ENCODE data around the gene SMARCE1.

SMARCE1 gene

DNA sequence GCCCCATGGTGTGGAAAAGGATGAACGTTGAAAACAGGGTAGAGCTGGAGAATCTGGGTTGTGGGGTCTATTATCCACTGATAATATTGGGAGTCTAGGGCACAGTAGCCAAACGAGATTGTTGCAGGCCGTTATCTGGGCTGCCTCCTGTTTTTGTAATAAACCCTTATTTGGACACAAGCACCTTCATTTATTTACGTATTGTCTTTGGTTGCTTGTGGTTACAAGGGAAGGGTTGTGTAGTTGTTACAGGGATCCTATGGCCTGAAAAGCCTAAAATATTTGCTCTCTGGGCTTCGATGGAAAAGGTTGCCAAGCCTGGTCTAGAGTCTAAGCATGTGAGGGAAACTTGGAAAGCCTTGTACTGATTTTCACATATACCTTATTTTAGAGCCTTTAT, 4.3 kb upstream of the SMARCE1 start:
- Histone ChIP-seq H3K79me2 (ENCODE audit: control insufficient read depth, low read length) (peaks cover 17% of the 10 kb centered on the region), H3K4me1 (ENCODE audit: control insufficient read depth, low read length) (peaks cover 9% of the 10 kb centered on the region), H3K36me3 (ENCODE audit: control insufficient read depth, low read length) (peaks cover 5% of the 10 kb centered on the region; the same call in 1 of the 2 replicates), H3K4me2 (ENCODE audit: low read length) (no peak overlapping the region), H3K9me2 (replicated peaks; ENCODE audit: control insufficient read depth, low read length) (no peaks in the 10 kb centered on the region), H3K27me3 (ENCODE audit: control insufficient read depth, low read length) (0 out of 2 replicates have a peak, but pooled peaks cover 3% of the 10 kb centered on the region), H3F3A (ENCODE audit: control insufficient read depth, insufficient read depth) (no peaks in the 10 kb centered on the region), H3K9me3 (ENCODE audit: control insufficient read depth, insufficient read depth, low read length) (no peaks in the 10 kb centered on the region), H3K4me3 (ENCODE audit: low read length) (no peak overlapping the region), H3K27ac (ENCODE audit: low read depth, low read length) (no peak overlapping the region), H4K20me1 (ENCODE audit: control insufficient read depth, insufficient read depth, low read depth, low read length) (0 out of 2 replicates have a peak, but pooled peaks cover under 1% of the 10 kb centered on the region)
- TF ChIP-seq, protein P1, sequence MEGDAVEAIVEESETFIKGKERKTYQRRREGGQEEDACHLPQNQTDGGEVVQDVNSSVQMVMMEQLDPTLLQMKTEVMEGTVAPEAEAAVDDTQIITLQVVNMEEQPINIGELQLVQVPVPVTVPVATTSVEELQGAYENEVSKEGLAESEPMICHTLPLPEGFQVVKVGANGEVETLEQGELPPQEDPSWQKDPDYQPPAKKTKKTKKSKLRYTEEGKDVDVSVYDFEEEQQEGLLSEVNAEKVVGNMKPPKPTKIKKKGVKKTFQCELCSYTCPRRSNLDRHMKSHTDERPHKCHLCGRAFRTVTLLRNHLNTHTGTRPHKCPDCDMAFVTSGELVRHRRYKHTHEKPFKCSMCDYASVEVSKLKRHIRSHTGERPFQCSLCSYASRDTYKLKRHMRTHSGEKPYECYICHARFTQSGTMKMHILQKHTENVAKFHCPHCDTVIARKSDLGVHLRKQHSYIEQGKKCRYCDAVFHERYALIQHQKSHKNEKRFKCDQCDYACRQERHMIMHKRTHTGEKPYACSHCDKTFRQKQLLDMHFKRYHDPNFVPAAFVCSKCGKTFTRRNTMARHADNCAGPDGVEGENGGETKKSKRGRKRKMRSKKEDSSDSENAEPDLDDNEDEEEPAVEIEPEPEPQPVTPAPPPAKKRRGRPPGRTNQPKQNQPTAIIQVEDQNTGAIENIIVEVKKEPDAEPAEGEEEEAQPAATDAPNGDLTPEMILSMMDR (IDR thresholded peaks at IDR 0.05; ENCODE audit: low read depth, low read length, poor library complexity, severe bottlenecking): no peak
- TF ChIP-seq EZH2phosphoT487 (IDR thresholded peaks at IDR 0.05; ENCODE audit: borderline replicate concordance, low read length): no peak

DNA sequence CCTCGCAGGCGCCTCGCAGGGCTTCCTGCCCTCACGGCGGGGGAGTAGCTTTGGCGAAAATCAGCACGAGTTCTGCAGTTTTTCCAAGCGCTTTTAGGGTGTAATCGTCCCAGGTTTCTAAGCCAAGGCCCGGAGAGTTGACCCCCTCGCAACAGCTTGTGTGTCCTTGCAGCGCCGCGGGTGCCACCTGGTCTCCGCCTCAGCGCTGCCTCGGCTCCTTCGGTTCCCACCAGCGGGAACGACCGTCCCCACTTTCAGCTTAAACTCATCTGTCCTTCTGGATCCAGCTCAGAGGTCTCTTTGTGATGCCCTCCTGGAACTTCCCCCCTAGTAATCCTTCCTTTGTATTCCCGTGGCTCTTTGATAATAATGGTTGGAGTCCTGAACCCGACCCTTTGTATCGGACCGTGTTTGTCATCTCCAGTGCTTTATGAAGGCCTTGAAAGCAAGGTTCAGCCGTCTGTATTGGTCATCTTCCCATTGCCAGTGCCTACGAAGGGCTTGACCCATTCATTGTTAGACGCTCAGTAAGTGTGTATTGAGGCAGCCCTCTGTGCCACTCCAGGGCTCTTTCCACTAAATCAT, 858 bp upstream of the SMARCE1 start:
- Histone ChIP-seq H3K4me3 (ENCODE audit: low read length) (peak overlapping the region; percentile 93), H3K36me3 (ENCODE audit: control insufficient read depth, low read length) (peaks cover 37% of the 10 kb centered on the region), H3K9me3 (ENCODE audit: control insufficient read depth, insufficient read depth, low read length) (no peaks in the 10 kb centered on the region), H3K4me2 (ENCODE audit: low read length) (peak overlapping the region; percentile 86), H3F3A (ENCODE audit: control insufficient read depth, insufficient read depth) (no peaks in the 10 kb centered on the region; the same call in 1 of the 2 replicates), H3K4me1 (ENCODE audit: control insufficient read depth, low read length) (peaks cover 30% of the 10 kb centered on the region), H3K79me2 (ENCODE audit: control insufficient read depth, low read length) (peaks cover 51% of the 10 kb centered on the region), H3K27ac (ENCODE audit: low read depth, low read length) (peak overlapping the region; percentile 67), H3K27me3 (ENCODE audit: control insufficient read depth, low read length) (no peaks in the 10 kb centered on the region), H3K9me2 (replicated peaks; ENCODE audit: control insufficient read depth, low read length) (no peaks in the 10 kb centered on the region), H4K20me1 (ENCODE audit: control insufficient read depth, insufficient read depth, low read depth, low read length) (peaks cover 18% of the 10 kb centered on the region)
- TF ChIP-seq, protein P1 (IDR thresholded peaks at IDR 0.05; ENCODE audit: low read depth, low read length, poor library complexity, severe bottlenecking): no peak
- no peak for TF ChIP-seq EZH2phosphoT487 (IDR thresholded peaks at IDR 0.05; ENCODE audit: borderline replicate concordance, low read length)

DNA sequence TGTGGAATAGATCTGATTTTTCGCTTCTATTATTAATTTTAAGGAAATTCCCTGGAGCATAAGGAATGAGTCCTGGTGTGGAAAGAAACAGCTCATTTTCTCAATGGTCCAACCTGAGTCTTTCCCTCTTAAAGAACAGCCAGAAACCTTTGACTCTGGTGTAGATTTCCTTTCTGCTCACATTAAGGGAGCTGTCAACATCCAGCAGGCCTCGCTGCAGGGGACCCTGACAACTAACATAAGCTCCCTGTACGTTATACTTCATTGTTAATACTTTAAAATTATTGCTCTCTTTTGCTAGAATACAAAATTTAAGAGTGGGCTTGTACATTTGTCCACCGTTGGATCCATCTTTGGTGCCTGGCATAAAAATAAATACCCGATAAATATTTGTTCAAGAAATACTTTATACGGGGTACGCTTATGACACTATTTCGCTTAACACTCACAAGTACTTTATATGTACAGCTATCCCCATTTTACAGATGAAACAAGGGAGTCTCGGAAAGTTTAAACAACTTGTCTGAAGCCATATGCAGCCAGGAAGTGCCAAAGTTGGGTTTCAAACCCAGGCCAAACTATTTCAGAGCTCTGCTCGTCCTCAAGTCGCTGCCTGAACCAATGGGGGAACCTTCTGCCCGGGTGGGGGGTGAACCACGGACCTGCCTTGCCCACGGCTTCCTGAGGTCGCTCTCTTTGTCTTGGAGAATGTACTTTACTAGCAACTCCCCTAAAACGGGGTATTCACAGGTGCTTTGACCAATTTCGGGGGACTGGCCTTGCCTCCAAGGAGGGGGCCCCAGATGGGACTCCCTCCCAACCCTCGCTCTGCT, 611 bp downstream of the SMARCE1 start:
- Histone ChIP-seq H3K4me3 (ENCODE audit: low read length) (peak overlapping the region; percentile 93), H3K27ac (ENCODE audit: low read depth, low read length) (peak overlapping the region; percentile 67), H3K27me3 (ENCODE audit: control insufficient read depth, low read length) (no peaks in the 10 kb centered on the region), H3K9me3 (ENCODE audit: control insufficient read depth, insufficient read depth, low read length) (no peaks in the 10 kb centered on the region), H3K4me2 (ENCODE audit: low read length) (peak overlapping the region; percentile 86), H3K9me2 (replicated peaks; ENCODE audit: control insufficient read depth, low read length) (no peaks in the 10 kb centered on the region), H3K4me1 (ENCODE audit: control insufficient read depth, low read length) (peaks cover 30% of the 10 kb centered on the region), H4K20me1 (ENCODE audit: control insufficient read depth, insufficient read depth, low read depth, low read length) (peaks cover 22% of the 10 kb centered on the region), H3K79me2 (ENCODE audit: control insufficient read depth, low read length) (peaks cover 66% of the 10 kb centered on the region), H3K36me3 (ENCODE audit: control insufficient read depth, low read length) (peaks cover 52% of the 10 kb centered on the region), H3F3A (ENCODE audit: control insufficient read depth, insufficient read depth) (no peaks in the 10 kb centered on the region; the same call in 1 of the 2 replicates)
- TF ChIP-seq, protein P1 (IDR thresholded peaks at IDR 0.05; ENCODE audit: low read depth, low read length, poor library complexity, severe bottlenecking): no peak

Data from DOHH2 (cell line).